Esophagus mucosa (tissue), 1 donor: ENCODE results near the gene CEMIP. TPM values are rescaled to one million over a fixed set of nuclear protein-coding genes. Genes with fewer than 3 reads are reported as not detected.
A peak's percentile ranks its signal among the peaks of the same experiment; 100 is the strongest.

ENCODE experiments used
- ATAC-seq: fragments of 200-7000 bp; cut with Tn5 transposase; one replicate; pipeline ENCODE4 v1.9.1; 2020
- total RNA-seq: library from RNA; stranded (reverse); gene quantifications from one replicate; pipeline ENCODE4 v1.2.4, GENCODE V29; 2023
- donor health status: DM: yes; HTN: yes; CAD: no.

The CEMIP gene
- total RNA-seq, 1 donor from 2014 or later, result 17.3 TPM

- peak; percentile 76 for ATAC-seq
Measured at GRCh38 chr15:80850941-80851451, 71.8 kb downstream of the CEMIP start.

- ATAC-seq, result peak; percentile 51
Measured at GRCh38 chr15:80852676-80853075, 73.5 kb downstream of the CEMIP start.

- no peak for ATAC-seq
Measured at GRCh38 chr15:80854104-80854503, 74.9 kb downstream of the CEMIP start.

- ATAC-seq, result no peak
Measured at GRCh38 chr15:80855206-80855605, 76.0 kb downstream of the CEMIP start.

GRCh38 chr15:80856400-80856799 lies 77.2 kb downstream of the CEMIP start:
- no peak for ATAC-seq

- ATAC-seq, result peak; percentile 53
Measured at GRCh38 chr15:80856809-80857377, 77.7 kb downstream of the CEMIP start.

GRCh38 chr15:80861731-80862170 lies 82.6 kb downstream of the CEMIP start:
- peak; percentile 49 for ATAC-seq

GRCh38 chr15:80864666-80865065 lies 85.5 kb downstream of the CEMIP start:
- ATAC-seq, result no peak

- no peak for ATAC-seq
Measured at GRCh38 chr15:80866936-80867335, 87.8 kb downstream of the CEMIP start.

GRCh38 chr15:80870366-80870765 lies 91.2 kb downstream of the CEMIP start:
- no peak for ATAC-seq

- no peak for ATAC-seq
Measured at GRCh38 chr15:80870893-80871292, 91.7 kb downstream of the CEMIP start.

GRCh38 chr15:80871858-80872257 lies 92.7 kb downstream of the CEMIP start:
- no peak for ATAC-seq

- no peak for ATAC-seq
Measured at GRCh38 chr15:80873366-80873952, 94.3 kb downstream of the CEMIP start.

GRCh38 chr15:80875568-80876347 lies 96.6 kb downstream of the CEMIP start:
- ATAC-seq, result no peak

GRCh38 chr15:80876348-80876674 lies 97.1 kb downstream of the CEMIP start:
- no peak for ATAC-seq

GRCh38 chr15:80878242-80878866 lies 99.2 kb downstream of the CEMIP start:
- no peak for ATAC-seq

GRCh38 chr15:80878867-80879250 lies 99.7 kb downstream of the CEMIP start:
- no peak for ATAC-seq

- no peak for ATAC-seq
Measured at GRCh38 chr15:80880086-80880485, 100.9 kb downstream of the CEMIP start.

GRCh38 chr15:80883641-80884040 lies 104.5 kb downstream of the CEMIP start:
- no peak for ATAC-seq

GRCh38 chr15:80885016-80885579 lies 105.9 kb downstream of the CEMIP start:
- no peak for ATAC-seq

- no peak for ATAC-seq
Measured at GRCh38 chr15:80887148-80887547, 108.0 kb downstream of the CEMIP start.

- no peak for ATAC-seq
Measured at GRCh38 chr15:80888846-80889245, 109.7 kb downstream of the CEMIP start.
